ENCODE measurements around the gene ZNF311.

DNA sequence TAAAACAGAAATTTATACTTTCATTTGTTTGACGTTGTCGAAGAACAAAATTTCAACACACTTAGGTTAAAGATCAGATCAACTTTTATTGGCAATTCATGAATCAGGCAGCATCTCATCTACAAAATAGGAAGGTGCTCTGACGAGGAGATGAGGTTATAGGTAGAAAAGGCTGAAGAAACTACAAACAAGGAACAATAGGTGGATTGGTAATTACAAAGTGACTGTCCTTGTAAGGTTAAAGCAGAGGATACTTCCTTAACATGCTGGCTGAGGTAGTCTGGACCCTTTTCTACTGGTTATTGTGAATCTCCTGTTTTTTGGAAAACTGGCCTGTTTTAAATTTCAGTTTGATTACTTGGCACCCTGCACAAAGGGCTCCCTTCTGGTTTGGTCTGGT, 48.8 kb downstream of the ZNF311 start:
- TF ChIP-seq, protein P1, sequence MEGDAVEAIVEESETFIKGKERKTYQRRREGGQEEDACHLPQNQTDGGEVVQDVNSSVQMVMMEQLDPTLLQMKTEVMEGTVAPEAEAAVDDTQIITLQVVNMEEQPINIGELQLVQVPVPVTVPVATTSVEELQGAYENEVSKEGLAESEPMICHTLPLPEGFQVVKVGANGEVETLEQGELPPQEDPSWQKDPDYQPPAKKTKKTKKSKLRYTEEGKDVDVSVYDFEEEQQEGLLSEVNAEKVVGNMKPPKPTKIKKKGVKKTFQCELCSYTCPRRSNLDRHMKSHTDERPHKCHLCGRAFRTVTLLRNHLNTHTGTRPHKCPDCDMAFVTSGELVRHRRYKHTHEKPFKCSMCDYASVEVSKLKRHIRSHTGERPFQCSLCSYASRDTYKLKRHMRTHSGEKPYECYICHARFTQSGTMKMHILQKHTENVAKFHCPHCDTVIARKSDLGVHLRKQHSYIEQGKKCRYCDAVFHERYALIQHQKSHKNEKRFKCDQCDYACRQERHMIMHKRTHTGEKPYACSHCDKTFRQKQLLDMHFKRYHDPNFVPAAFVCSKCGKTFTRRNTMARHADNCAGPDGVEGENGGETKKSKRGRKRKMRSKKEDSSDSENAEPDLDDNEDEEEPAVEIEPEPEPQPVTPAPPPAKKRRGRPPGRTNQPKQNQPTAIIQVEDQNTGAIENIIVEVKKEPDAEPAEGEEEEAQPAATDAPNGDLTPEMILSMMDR (IDR thresholded peaks at IDR 0.05; ENCODE audit: insufficient read depth, low read length), result no peak
- no peak for TF ChIP-seq POLR2AphosphoS5 (IDR thresholded peaks at IDR 0.05; ENCODE audit: low read depth)
- no peak for TF ChIP-seq SPI1 (IDR thresholded peaks at IDR 0.05; ENCODE audit: borderline replicate concordance, low read depth)
- no peak for TF ChIP-seq GABPA (IDR thresholded peaks at IDR 0.05; ENCODE audit: low read depth)
